Karpas-422 (cell line): Measurements from ENCODE around the gene MAGI2. TPM values are rescaled to one million over a fixed set of nuclear protein-coding genes. Genes with fewer than 3 reads are reported as not detected.

ENCODE experiments used
- DNase-seq: peaks from one replicate; pipeline ENCODE4 v3.0.0-alpha.2; 2015
- H2AFZ ChIP-seq: fragments of 200-600 bp; sonication (generic); 2 replicates; pipeline ENCODE4 v1.6.1; 2014; ENCODE audit warnings: antibody characterized with exemption, low read length, mixed read lengths
- H3K27ac ChIP-seq: fragments of 200-600 bp; sonication (generic); 2 replicates; pipeline ENCODE4 v1.5.1; 2014; ENCODE audit warnings: mild to moderate bottlenecking, low read length, moderate library complexity
- H3K27me3 ChIP-seq: fragments of 200-600 bp; sonication (generic); 2 replicates; pipeline ENCODE4 v1.6.1; 2014; ENCODE audit warnings: low read length, mixed read lengths
- H3K36me3 ChIP-seq: fragments of 200-600 bp; sonication (generic); 2 replicates; pipeline ENCODE4 v1.6.1; 2014; ENCODE audit warnings: low read length, mixed read lengths; ENCODE audit not compliant: insufficient read depth
- H3K4me1 ChIP-seq: fragments of 200-600 bp; sonication (generic); 2 replicates; pipeline ENCODE4 v1.6.1; 2014; ENCODE audit warnings: mild to moderate bottlenecking, low read length, mixed read lengths
- H3K4me2 ChIP-seq: fragments of 200-600 bp; sonication (generic); 2 replicates; pipeline ENCODE4 v1.6.1; 2014; ENCODE audit warnings: low read length, low read depth, mild to moderate bottlenecking; ENCODE audit not compliant: poor library complexity, severe bottlenecking
- H3K4me3 ChIP-seq: fragments of 200-600 bp; sonication (generic); 2 replicates; pipeline ENCODE4 v1.5.1; 2014; ENCODE audit warnings: mild to moderate bottlenecking, antibody characterized with exemption, low read length, mixed read lengths
- H3K79me2 ChIP-seq: fragments of 200-600 bp; sonication (generic); 2 replicates; pipeline ENCODE4 v1.6.1; 2014; ENCODE audit warnings: mild to moderate bottlenecking, low read length, mixed read lengths
- H3K9ac ChIP-seq: fragments of 200-600 bp; sonication (generic); 2 replicates; pipeline ENCODE4 v1.6.0; 2014; ENCODE audit warnings: low read length
- H3K9me2 ChIP-seq: fragments of 200-600 bp; sonication (generic), shearing (Covaris generic); replicated peaks from 2 replicates; pipeline ENCODE4 v1.6.0; 2014; ENCODE audit warnings: mild to moderate bottlenecking, low read length, moderate library complexity; ENCODE audit not compliant: insufficient read depth
- H3K9me3 ChIP-seq: fragments of 300-700, 200-600 bp; sonication (generic); 2 replicates; pipeline ENCODE4 v1.6.1; 2014; ENCODE audit warnings: low read length, mixed read lengths
- H4K20me1 ChIP-seq: fragments of 200-600 bp; sonication (generic); 2 replicates; pipeline ENCODE4 v1.6.1; 2014; ENCODE audit warnings: mild to moderate bottlenecking, antibody characterized with exemption, low read length, low read depth; ENCODE audit not compliant: insufficient read depth
- total RNA-seq: library from RNA; depleted of rRNA; stranded (reverse); fragments of >200 nt; shearing (Covaris generic); gene quantifications from 2 replicates; pipeline ENCODE4 v1.2.3, GENCODE V29; 2014; ENCODE audit warnings: low replicate concordance; rRNA removed

The MAGI2 gene
- total RNA-seq = 0.40 and 0.93 TPM in 2 replicates

DNA sequence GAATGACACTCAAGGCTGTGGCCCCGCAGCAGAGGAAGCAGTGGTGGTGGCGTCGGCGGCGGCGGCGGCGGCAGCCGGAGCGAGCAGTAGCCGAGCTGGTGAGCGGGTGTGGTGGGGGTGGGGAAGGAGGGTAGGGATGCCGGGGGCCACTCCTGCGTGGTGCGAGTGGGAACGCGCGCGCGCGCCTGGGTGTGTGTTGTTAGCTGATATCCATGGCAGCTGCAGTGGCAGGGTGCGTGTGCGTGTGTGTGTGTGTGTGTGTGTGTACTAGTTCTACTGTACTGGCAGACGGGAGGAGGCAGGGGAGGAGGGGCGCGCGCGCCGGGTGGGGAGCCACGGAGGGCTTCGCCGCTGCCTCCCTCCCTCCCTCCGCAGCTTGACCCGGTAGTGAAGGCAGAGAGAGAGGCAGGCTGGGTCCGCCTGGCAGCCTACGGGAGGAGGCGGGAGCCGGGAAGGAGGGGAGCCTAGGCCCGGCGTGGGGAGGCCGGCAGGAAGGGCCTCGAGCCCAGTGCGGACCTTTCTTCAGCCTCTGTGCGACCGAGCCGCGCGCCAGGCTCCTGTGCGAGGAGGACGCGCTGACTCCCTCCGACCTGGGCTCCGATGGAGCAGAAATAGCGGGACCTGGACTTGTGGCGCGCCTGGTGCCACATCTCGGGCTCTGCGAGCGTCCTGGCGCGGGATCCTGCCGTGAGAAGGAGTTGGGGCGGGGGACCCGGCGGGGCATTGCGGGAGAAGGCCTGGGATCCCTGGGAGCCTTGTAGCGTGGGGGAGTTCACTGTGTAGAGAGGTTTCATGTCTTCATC, at the start of gene MAGI2:
Gene MAGI2 (minus strand): TSS at position 110 of the 803 bp plus-strand sequence. CDS start 347 bp downstream, outside the sequence.
- H3K27ac ChIP-seq = no peak within 1 kb of the TSS

DNA sequence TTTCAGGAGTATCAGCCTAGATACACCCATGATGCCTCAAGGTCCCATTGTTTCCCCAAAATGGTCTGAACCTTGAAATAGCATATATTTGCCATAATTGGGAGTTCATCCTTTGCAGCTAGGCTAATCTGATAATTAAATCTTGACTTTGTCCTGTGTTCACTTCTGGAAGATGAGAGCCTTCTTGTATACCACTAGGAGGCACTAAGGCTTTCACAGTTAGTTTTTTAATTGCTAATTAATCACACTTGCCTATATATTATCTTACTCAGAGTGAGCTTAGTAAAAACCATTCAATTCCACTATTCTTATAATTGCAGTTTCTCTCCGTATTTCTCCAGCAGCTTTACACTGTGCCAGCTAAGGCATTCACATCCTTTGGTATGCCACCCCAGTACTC, 48.7 kb upstream of the MAGI2 start:
- DNase-seq = no peak
- no peaks in the 10 kb centered on the region for H3K9me2 ChIP-seq
- no peak overlapping the region for H3K27ac ChIP-seq
- peaks cover 24% of the 10 kb centered on the region for H3K9me3 ChIP-seq
- H3K4me1 ChIP-seq = no peaks in the 10 kb centered on the region
- no peak overlapping the region for H3K4me2 ChIP-seq
- no peak overlapping the region for H3K4me3 ChIP-seq
- no peak overlapping the region for H2AFZ ChIP-seq
- no peak overlapping the region for H3K9ac ChIP-seq
- no peaks in the 10 kb centered on the region for H3K79me2 ChIP-seq
- H3K27me3 ChIP-seq = no peaks in the 10 kb centered on the region
- no peaks in the 10 kb centered on the region for H3K36me3 ChIP-seq
- H4K20me1 ChIP-seq = no peaks in the 10 kb centered on the region

More for the DNA sequence above, at the start of gene MAGI2:
- Histone ChIP-seq H3K4me1 (no peaks in the 10 kb centered on the region), H3K36me3 (no peaks in the 10 kb centered on the region), H3K9me3 (peaks cover 13% of the 10 kb centered on the region; the same call in 1 of the 2 replicates), H4K20me1 (no peaks in the 10 kb centered on the region), H3K9ac (no peak within 1 kb of the TSS), H2AFZ (no peak within 1 kb of the TSS), H3K4me3 (no peak within 1 kb of the TSS), H3K4me2 (no peak within 1 kb of the TSS), H3K9me2 (no peaks in the 10 kb centered on the region), H3K79me2 (no peaks in the 10 kb centered on the region), H3K27me3 (no peaks in the 10 kb centered on the region)
- DNase-seq = no peak

DNA sequence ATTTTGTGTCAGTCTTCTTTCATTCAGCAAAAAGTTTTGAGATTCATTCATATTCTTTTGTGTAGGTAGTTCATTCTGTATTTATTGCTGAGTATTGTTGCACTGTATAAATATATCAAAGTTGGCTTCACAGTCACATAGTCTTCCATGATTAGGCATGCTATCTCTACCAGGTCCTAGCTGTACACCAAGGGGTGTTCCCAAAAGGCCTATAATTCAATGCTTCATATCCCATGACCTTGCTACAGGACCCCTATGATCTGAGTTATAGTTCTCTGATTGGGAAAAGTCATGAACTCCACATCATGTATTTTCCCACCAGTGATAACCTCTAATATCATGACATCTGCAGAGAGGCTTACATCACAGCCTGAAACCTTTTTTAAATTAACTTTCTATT, 47.3 kb upstream of the MAGI2 start:
- H3K27ac ChIP-seq = no peak overlapping the region
- H3K9me2 ChIP-seq = no peaks in the 10 kb centered on the region
- H4K20me1 ChIP-seq = no peaks in the 10 kb centered on the region
- no peak overlapping the region for H3K9ac ChIP-seq
- no peaks in the 10 kb centered on the region for H3K36me3 ChIP-seq
- no peaks in the 10 kb centered on the region for H3K4me1 ChIP-seq
- H3K4me3 ChIP-seq = no peak overlapping the region
- no peaks in the 10 kb centered on the region for H3K27me3 ChIP-seq
- H3K79me2 ChIP-seq = no peaks in the 10 kb centered on the region
- H2AFZ ChIP-seq = no peak overlapping the region
- H3K4me2 ChIP-seq = no peak overlapping the region
- H3K9me3 ChIP-seq = peaks cover 25% of the 10 kb centered on the region
- DNase-seq = no peak

DNA sequence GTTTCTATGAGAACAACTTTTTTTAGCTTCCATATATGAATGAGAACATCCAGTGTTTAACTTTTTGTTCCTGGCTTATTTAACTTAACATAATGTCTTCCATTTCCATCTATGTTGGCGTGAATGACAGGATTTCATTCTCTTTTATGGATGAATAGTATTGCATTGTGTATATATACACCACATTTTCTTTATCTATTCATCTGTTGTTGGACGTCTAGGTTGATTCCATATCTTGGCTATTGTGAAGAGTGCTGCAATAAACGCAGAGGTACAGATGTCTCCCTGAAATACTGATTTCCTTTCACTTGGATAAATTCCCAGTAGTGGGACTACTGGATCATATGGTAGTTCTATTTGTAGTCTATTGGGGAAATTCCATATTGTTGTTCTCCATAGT, 44.3 kb upstream of the MAGI2 start:
- DNase-seq = no peak
- H3K4me3 ChIP-seq = no peak overlapping the region
- H3K9me3 ChIP-seq = peaks cover 33% of the 10 kb centered on the region

DNA sequence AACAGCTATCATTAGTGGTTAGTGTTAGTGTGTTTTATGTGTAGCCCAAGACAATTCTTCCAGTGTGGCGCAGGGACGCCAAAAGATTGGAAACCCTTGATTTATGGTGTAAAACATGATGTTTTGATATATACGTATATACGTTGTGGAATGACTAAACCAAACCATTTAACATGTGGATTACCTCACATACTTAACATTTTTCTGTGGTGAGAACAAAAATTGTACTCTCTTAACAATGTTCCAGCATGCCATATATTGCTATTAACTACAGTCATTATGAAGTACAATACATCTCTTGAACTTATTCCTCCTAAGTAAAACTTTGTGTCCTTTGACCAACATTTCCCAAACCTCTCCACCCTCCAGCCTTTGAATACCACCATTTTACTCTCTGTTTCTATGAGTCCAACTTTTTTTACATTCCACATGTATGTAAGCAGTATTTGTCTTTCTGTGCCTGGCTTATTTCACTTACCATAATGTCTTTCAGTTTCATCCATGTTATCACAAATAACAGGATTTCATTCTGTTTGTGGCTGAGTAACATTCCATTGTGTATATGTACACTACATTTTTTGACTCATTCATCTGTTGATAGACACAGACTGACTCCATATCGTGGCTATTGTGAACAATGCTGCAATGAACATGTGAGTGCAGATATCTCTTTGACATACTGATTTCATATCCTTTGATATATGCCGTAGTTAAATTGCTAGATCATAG, 42.2 kb upstream of the MAGI2 start:
- H3K27me3 ChIP-seq = no peaks in the 10 kb centered on the region
- no peaks in the 10 kb centered on the region for H4K20me1 ChIP-seq
- H3K79me2 ChIP-seq = no peaks in the 10 kb centered on the region
- no peak overlapping the region for H3K9ac ChIP-seq
- no peak overlapping the region for H2AFZ ChIP-seq
- no peaks in the 10 kb centered on the region for H3K36me3 ChIP-seq
- no peaks in the 10 kb centered on the region for H3K4me1 ChIP-seq
- H3K9me2 ChIP-seq = no peaks in the 10 kb centered on the region
- H3K9me3 ChIP-seq = peaks cover 24% of the 10 kb centered on the region
- DNase-seq = no peak
- H3K4me3 ChIP-seq = no peak overlapping the region
- no peak overlapping the region for H3K4me2 ChIP-seq
- H3K27ac ChIP-seq = no peak overlapping the region

More for the DNA sequence above, 44.3 kb upstream of the MAGI2 start:
- Histone ChIP-seq H3K9ac (no peak overlapping the region), H3K9me2 (no peaks in the 10 kb centered on the region), H3K27me3 (no peaks in the 10 kb centered on the region), H2AFZ (no peak overlapping the region), H3K36me3 (no peaks in the 10 kb centered on the region), H3K4me1 (no peaks in the 10 kb centered on the region), H3K27ac (no peak overlapping the region), H4K20me1 (no peaks in the 10 kb centered on the region), H3K79me2 (no peaks in the 10 kb centered on the region), H3K4me2 (no peak overlapping the region)

DNA sequence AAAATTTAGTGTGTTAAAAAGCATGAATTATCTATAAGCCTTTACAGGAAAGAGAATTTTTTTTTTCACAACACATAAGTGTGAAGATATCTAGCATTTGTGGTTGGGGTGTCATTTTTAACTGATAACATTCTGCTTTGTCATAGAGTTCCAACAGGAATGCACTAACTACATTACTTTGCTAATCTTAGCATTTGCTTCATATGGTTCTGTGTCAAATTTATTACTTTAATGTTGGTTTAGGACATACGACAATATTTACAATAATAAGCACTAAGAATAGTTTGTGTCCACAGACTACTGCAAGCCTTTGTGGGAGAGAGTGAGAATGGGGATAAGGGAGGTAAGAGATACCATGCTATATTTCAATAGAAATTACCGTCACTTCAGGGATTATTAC, 40.6 kb upstream of the MAGI2 start:
- Histone ChIP-seq H3K79me2 (no peaks in the 10 kb centered on the region), H3K4me2 (no peak overlapping the region), H3K9me3 (peaks cover 19% of the 10 kb centered on the region), H3K4me3 (no peak overlapping the region), H3K36me3 (no peaks in the 10 kb centered on the region), H3K27me3 (no peaks in the 10 kb centered on the region), H3K9ac (no peak overlapping the region), H3K4me1 (no peaks in the 10 kb centered on the region), H4K20me1 (no peaks in the 10 kb centered on the region), H2AFZ (no peak overlapping the region), H3K9me2 (no peaks in the 10 kb centered on the region), H3K27ac (no peak overlapping the region)
- no peak for DNase-seq

DNA sequence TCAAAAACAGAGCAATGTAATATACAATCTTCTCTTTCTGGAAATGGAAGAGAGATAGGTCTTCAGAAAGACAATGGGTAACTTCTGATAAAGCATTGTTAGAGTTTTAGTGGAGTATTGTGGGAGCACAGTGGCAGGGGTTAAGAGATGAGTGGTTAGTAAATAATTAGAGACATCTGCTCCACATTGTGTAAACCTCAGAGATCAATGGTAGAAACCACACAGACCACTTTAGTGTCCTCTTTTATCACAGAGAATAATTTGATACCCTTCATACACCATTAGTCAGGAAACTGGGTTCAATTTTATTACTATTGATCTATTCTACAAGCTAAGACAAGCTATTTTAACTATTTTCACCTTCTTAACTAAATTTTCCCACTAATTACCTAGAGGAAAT, 35.9 kb upstream of the MAGI2 start:
- no peak overlapping the region for H3K4me2 ChIP-seq
- H2AFZ ChIP-seq = no peak overlapping the region
- H3K9ac ChIP-seq = no peak overlapping the region
- H3K27ac ChIP-seq = no peak overlapping the region
- H3K36me3 ChIP-seq = no peaks in the 10 kb centered on the region
- H3K27me3 ChIP-seq = no peaks in the 10 kb centered on the region
- no peak for DNase-seq
- no peak overlapping the region for H3K4me3 ChIP-seq
- no peaks in the 10 kb centered on the region for H3K79me2 ChIP-seq
- no peaks in the 10 kb centered on the region for H3K9me2 ChIP-seq
- no peaks in the 10 kb centered on the region for H4K20me1 ChIP-seq
- no peaks in the 10 kb centered on the region for H3K4me1 ChIP-seq
- peaks cover 18% of the 10 kb centered on the region for H3K9me3 ChIP-seq

DNA sequence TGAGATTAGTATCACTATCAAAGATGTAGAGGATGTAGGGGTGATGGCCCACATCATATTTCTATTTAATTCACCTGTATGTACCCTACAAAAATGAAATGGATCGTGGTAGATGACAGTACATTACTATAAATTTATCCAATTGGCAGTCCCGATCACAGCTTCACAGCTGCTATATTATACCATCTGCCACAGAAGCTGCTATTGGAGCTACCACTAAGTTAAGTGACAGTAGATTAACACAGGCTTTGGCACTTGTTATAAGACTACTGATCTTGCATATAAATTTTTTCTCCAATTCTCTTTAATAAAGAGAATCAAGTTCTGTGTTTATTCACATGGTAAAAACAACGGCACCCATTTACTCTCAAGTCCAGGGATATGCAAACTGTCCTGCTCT, 24.9 kb upstream of the MAGI2 start:
- H3K27me3 ChIP-seq = no peaks in the 10 kb centered on the region
- H3K4me2 ChIP-seq = no peak overlapping the region
- H2AFZ ChIP-seq = no peak overlapping the region
- no peaks in the 10 kb centered on the region for H3K79me2 ChIP-seq
- no peaks in the 10 kb centered on the region for H3K36me3 ChIP-seq
- no peak overlapping the region for H3K9ac ChIP-seq
- H3K9me3 ChIP-seq = peaks cover 15% of the 10 kb centered on the region
- H3K4me1 ChIP-seq = no peaks in the 10 kb centered on the region
- no peak overlapping the region for H3K27ac ChIP-seq
- H3K4me3 ChIP-seq = no peak overlapping the region
- H4K20me1 ChIP-seq = no peaks in the 10 kb centered on the region
- H3K9me2 ChIP-seq = no peaks in the 10 kb centered on the region
- no peak for DNase-seq
